Activated effector memory CD4-positive, alpha-beta T cell treated with Interleukin-2 at 50 U/mL for 16 hours (primary cell): Measurements from ENCODE around the gene CTNNAL1.
"Not testable (repeated sequence)": the region's sequence is repeated elsewhere in the genome, so short reads cannot be mapped to it uniquely, and the experiment has no call there.

Source experiments
- DNase-seq: peaks from one replicate; pipeline ENCODE4 v3.0.0-alpha.2; 2020

CTNNAL1 gene

GRCh38 chr9:109012876-109013678 lies at the start of gene CTNNAL1:
TSS of gene CTNNAL1 (minus strand) at chr9:109013499. CDS start at chr9:109013442, 57 bp downstream.
- peak; percentile 77 for DNase-seq

GRCh38 chr9:109062543-109062942 lies 49.2 kb upstream of the CTNNAL1 start:
- DNase-seq, result no peak

GRCh38 chr9:109060191-109060590 lies 46.9 kb upstream of the CTNNAL1 start:
- DNase-seq, result no peak

GRCh38 chr9:109053121-109053520 lies 39.8 kb upstream of the CTNNAL1 start:
- not testable (repeated sequence) for DNase-seq

- DNase-seq, result no peak
Measured at GRCh38 chr9:109052416-109052815, 39.1 kb upstream of the CTNNAL1 start.

- no peak for DNase-seq
Measured at GRCh38 chr9:109051733-109052132, 38.4 kb upstream of the CTNNAL1 start.

- DNase-seq, result no peak
Measured at GRCh38 chr9:109050444-109050843, 37.1 kb upstream of the CTNNAL1 start.

- DNase-seq, result no peak
Measured at GRCh38 chr9:109048822-109049221, 35.5 kb upstream of the CTNNAL1 start.

GRCh38 chr9:109047259-109047658 lies 34.0 kb upstream of the CTNNAL1 start:
- no peak for DNase-seq

GRCh38 chr9:109046346-109046745 lies 33.0 kb upstream of the CTNNAL1 start:
- DNase-seq, result no peak

- DNase-seq, result no peak
Measured at GRCh38 chr9:109043578-109043977, 30.3 kb upstream of the CTNNAL1 start.

- no peak for DNase-seq
Measured at GRCh38 chr9:109040571-109040970, 27.3 kb upstream of the CTNNAL1 start.

GRCh38 chr9:109039539-109039938 lies 26.2 kb upstream of the CTNNAL1 start:
- DNase-seq, result no peak

- no peak for DNase-seq
Measured at GRCh38 chr9:109037946-109038715, 24.8 kb upstream of the CTNNAL1 start.

- DNase-seq, result no peak
Measured at GRCh38 chr9:109036744-109037680, 23.7 kb upstream of the CTNNAL1 start.

- DNase-seq, result no peak
Measured at GRCh38 chr9:109035684-109036423, 22.6 kb upstream of the CTNNAL1 start.

GRCh38 chr9:109033941-109034700 lies 20.8 kb upstream of the CTNNAL1 start:
- DNase-seq, result no peak

GRCh38 chr9:109031241-109031640 lies 17.9 kb upstream of the CTNNAL1 start:
- no peak for DNase-seq

GRCh38 chr9:109030426-109030825 lies 17.1 kb upstream of the CTNNAL1 start:
- no peak for DNase-seq

GRCh38 chr9:109028457-109028856 lies 15.2 kb upstream of the CTNNAL1 start:
- DNase-seq, result no peak

- no peak for DNase-seq
Measured at GRCh38 chr9:109027176-109027575, 13.9 kb upstream of the CTNNAL1 start.
